Skin epidermis (tissue), 12 donors: Measurements from ENCODE around the gene ZDHHC18.
"Not testable (repeated sequence)": the region's sequence is repeated elsewhere in the genome, so short reads cannot be mapped to it uniquely, and the experiment has no call there.

Source experiments
- H3K27ac ChIP-seq, 21 experiments: fragments of 200-600 bp; sonication (generic) in 11 of 21; one replicate each; pipeline ENCODE4 v1.5.0; 2020; ENCODE audit warnings: mild to moderate bottlenecking in 3 of 21, inconsistent platforms in 2 of 21, moderate library complexity in 2 of 21
- H3K4me3 ChIP-seq, 7 experiments: fragments of 200-600 bp; sonication (generic) in 2 of 7; one replicate each; pipeline ENCODE4 v1.5.0; 2020; ENCODE audit warnings: inconsistent platforms in 2 of 7, mild to moderate bottlenecking in 2 of 7, moderate library complexity in 1 of 7

The ZDHHC18 gene

DNA sequence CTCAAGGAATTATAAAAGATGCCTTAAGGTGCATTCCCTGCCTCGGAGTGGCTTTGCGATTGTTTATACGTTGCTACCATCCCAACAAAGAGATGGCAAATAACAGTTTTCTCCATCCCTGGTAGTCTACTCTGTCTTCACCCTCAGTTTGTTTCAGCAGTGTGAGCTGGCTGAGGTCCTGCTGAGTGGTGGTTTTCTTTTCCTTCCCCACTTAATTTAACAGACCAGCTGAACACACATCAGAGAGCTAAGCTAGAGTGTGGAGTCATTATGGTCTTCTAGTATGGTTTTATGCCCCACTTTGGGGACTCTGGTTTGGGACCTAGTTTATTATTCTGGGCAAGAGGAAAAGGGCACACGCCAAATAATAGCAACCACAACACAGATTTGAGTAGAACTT lies 36.6 kb upstream of the ZDHHC18 start:
- no peak overlapping the region for H3K4me3 ChIP-seq
- peak overlapping the region in 5 of 21 experiments; percentile 22 to 100 (median 43) for H3K27ac ChIP-seq

- no peak overlapping the region for H3K4me3 ChIP-seq
- peak overlapping the region in 2 of 21 experiments; percentile 6 to 7 for H3K27ac ChIP-seq
These were observed 35.9 kb upstream of the ZDHHC18 start for GRCh38 chr1:26790551-26790953.

DNA sequence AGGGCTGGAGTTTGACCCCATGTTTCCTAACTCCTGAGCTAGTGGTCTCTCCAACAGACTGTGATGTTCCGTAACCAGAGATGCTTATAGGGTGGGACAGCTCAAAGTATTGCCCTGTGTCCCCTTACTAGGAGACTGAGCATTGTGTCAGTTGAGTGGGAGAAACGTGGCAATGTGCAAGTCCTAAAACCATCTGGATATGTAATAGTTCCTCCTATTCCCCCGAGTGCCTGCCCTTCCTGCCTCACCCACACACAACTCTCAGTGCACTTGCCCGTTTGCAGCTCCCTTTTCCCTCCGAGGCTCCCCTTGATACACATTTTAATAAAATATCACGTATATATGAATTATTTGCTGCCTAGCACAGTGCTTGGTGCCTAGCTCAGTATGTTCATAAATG lies 35.3 kb upstream of the ZDHHC18 start:
- Histone ChIP-seq H3K4me3 (no peak overlapping the region), H3K27ac (peak overlapping the region in 1 of 21 experiments; percentile 7)

- Histone ChIP-seq H3K4me3 (no peak overlapping the region), H3K27ac (no peak overlapping the region)
These were observed 34.9 kb upstream of the ZDHHC18 start for GRCh38 chr1:26791626-26792025.

- no peak overlapping the region for H3K4me3 ChIP-seq
- no peak overlapping the region for H3K27ac ChIP-seq
These were observed 33.6 kb upstream of the ZDHHC18 start for GRCh38 chr1:26792924-26793323.

DNA sequence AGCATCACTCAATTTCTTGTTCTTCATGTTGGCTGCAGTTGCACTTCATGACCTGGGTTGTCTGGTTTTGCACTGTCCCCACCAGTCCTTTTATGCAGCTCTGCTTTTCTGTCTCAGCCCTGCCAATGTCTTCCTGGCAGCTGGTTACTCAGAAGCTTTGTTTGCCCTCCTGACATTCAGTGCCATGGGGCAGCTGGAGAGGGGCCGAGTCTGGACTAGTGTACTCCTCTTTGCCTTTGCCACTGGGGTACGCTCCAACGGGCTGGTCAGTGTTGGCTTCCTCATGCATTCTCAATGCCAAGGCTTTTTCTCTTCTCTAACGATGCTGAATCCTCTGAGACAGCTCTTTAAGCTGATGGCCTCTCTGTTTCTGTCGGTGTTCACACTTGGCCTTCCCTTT lies 32.1 kb upstream of the ZDHHC18 start:
- no peak overlapping the region for H3K4me3 ChIP-seq
- H3K27ac ChIP-seq: no peak overlapping the region

DNA sequence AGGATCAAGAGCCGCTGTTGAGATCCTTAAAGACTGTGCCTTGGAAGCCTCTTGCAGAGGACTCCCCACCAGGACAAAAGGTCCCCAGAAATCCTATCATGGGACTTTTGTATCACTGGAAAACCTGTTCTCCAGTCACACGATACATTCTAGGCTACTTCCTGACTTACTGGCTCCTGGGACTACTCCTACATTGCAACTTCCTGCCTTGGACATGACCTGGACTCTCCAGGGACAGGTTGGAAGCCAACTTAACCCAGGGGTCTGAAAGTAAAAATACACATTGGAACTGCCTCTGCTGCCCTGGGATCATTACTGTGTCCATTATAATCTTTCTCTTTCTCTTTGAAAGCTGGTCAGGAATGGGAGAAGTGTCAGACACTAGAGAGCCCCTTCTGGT lies 28.9 kb upstream of the ZDHHC18 start:
- H3K27ac ChIP-seq: peak overlapping the region in 1 of 21 experiments; percentile 4
- no peak overlapping the region for H3K4me3 ChIP-seq

DNA sequence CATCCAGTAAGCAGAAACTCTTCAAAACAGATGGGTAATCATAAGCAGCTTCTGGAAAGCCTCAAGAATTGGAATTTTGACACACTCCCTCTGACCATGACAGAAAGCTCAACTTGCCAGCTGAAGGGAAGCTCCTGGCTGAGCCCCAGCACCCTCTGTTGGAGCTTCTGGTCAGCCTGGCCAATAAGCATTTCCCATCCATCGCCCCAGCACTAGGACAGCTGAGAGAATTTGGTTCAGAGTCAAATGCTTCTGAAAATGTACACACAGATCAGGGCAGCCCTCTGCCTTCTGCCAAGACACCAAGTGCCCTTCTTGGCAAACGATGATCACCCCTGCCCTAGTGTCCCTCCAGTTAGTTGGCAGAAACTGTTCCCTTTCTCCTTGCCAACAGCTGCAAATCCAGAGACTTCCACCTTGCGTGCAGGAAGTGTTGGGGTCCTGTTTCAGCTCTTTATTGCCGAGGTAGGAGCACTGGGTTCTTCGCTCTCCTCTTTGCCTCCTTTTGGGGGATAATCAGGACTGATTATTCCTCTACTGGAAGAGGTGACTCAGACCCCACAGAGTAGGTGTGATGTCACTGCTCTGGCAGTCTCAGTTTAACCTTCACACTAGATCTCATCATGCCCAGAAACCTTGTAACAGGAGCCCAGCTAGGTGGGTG lies 26.9 kb upstream of the ZDHHC18 start:
- no peak overlapping the region for H3K4me3 ChIP-seq
- H3K27ac ChIP-seq: peak overlapping the region in 20 of 21 experiments; percentile 1 to 86 (median 59)

- H3K4me3 ChIP-seq, H3K27ac ChIP-seq: not testable (repeated sequence)
These were observed 22.6 kb upstream of the ZDHHC18 start for GRCh38 chr1:26803932-26804331.

DNA sequence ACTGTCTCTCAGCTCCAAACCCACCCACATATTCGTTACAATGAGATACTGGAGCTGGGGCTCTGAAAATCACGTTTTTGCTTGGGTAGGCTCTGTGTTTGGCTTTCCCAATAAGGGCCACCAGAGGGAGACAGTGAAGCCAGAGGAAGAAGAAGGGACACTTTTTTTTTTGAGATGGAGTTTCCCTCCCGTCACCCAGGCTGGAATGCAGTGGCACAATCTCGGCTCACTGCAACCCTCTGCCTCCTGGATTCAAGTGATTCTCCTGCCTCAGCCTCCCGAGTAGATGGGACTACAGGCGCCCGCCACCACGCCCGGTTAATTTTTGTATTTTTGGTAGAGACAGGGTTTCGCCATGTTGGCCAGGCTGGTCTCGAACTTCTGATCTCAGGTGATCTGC lies 16.4 kb upstream of the ZDHHC18 start:
- H3K27ac ChIP-seq: peak overlapping the region in 1 of 21 experiments; percentile 67
- not testable (repeated sequence) for H3K4me3 ChIP-seq

GRCh38 chr1:26811057-26811456 lies 15.4 kb upstream of the ZDHHC18 start:
- H3K27ac ChIP-seq: peak overlapping the region in 1 of 21 experiments; percentile 67
- no peak overlapping the region for H3K4me3 ChIP-seq

DNA sequence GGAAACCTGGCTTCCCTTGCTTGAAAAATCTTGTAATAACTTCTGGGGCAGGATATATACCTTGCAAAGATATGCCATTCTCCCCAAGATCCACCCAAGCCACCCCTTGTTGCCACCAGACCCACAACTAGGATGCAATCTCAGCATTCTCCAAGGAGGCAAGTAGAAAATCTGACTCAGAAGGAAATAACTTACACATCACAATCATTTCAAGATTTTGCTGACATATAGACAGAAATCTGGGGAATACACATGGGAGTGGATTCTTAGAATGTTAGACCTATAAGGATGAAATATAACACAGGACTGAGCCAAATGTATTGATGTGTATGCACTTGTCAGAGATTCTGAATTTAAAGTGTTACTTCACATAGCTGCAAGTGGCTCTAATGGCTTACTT lies 14.8 kb upstream of the ZDHHC18 start:
- H3K27ac ChIP-seq: peak overlapping the region in 1 of 21 experiments; percentile 67
- H3K4me3 ChIP-seq: no peak overlapping the region

GRCh38 chr1:26814377-26814776 lies 12.1 kb upstream of the ZDHHC18 start:
- no peak overlapping the region for H3K27ac ChIP-seq
- H3K4me3 ChIP-seq: no peak overlapping the region

DNA sequence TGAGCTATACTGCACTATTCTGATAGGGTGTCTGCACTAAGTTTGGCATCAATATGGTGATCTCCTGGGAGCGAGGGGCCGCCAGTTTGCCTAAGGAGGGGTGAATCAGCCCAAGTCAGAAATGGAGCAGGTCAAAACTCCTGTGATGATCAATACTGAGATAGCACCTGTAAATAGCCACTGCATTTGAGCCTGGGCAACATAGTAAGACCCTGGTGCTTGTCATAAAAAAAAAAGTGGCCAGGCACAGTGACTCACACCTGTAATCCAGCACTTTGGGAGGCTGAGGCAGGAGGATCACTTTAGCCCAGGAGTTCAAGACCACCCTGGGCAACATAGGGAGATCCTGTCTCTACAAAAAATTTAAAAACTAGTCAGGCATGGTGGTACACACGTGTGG lies 11.6 kb upstream of the ZDHHC18 start:
- Histone ChIP-seq H3K4me3 (no peak overlapping the region), H3K27ac (no peak overlapping the region)

- Histone ChIP-seq H3K4me3 (no peak overlapping the region), H3K27ac (peak overlapping the region in 3 of 21 experiments; percentile 24 to 73 (median 51))
These were observed 5.7 kb upstream of the ZDHHC18 start for GRCh38 chr1:26820784-26821269.

- no peak overlapping the region for H3K4me3 ChIP-seq
- H3K27ac ChIP-seq: no peak overlapping the region
These were observed 3.6 kb upstream of the ZDHHC18 start for GRCh38 chr1:26822737-26823395.

- Histone ChIP-seq H3K4me3 (no peak overlapping the region), H3K27ac (peak overlapping the region in 10 of 21 experiments; percentile 1 to 96 (median 40))
These were observed 1.8 kb upstream of the ZDHHC18 start for GRCh38 chr1:26824731-26825130.

- Histone ChIP-seq H3K4me3 (peak overlapping the region; percentile 63 to 79 (median 72)), H3K27ac (peak overlapping the region; percentile 49 to 96 (median 80))
These were observed 667 bp downstream of the ZDHHC18 start for GRCh38 chr1:26827106-26827604.

DNA sequence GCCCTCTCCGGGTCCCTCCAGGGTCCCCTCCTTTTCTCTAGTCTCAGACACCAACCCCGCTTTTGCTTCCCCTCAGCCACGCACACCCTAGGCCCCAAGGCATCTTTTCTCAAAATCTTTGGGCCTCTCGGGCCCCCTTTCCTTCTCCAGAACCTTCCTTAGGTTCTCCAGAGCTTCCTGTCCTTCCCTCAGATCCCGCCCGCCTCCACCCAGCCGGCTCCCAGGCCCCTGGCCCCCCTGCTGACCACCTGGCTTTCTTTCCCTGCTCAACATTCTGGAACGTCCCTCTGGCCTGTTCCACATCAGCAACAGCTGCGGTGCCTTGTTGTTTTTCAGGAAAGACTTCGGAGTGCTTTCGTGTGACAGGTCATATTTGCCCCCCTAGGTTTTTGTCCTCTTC lies 1.2 kb downstream of the ZDHHC18 start:
- Histone ChIP-seq H3K27ac (peak overlapping the region in 18 of 21 experiments; percentile 49 to 96 (median 82)), H3K4me3 (peak overlapping the region; percentile 63 to 79 (median 72))

DNA sequence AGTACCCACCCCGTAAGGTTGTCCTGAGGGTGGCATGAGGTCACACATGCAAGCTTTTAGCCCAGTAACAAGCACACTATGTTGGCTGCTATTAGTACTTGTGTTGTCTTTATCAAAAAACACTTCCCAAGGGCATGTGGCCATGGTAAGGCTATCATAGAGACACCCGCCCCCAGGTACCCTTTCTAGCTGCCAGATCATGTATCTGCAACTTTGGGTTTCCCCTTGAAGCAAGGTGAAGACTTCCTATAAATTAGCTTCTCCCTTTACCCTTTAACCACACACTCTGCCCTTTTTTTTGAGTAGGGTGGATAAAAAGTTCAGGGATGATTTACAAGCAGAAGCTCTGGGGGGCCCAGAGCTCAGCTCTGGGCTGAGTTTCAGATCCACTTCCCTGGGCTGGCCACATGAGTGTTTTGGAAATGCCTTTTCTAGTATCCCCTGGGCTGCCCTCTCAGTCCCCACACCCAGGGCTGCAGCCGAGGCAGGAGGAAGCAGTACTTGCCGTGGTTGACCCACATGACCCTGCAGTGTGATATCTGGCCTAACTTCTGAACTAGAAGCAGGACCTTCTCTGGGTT lies 2.0 kb downstream of the ZDHHC18 start:
- Histone ChIP-seq H3K27ac (peak overlapping the region in 15 of 21 experiments; percentile 1 to 96 (median 78)), H3K4me3 (peak overlapping the region in 1 of 7 experiments; percentile 72)
